Mononuclear cell (primary cell): ENCODE results near the gene ZDHHC7. TPM values are rescaled to one million over a fixed set of nuclear protein-coding genes. Genes with fewer than 3 reads are reported as not detected.
"Not testable (repeated sequence)": the region's sequence is repeated elsewhere in the genome, so short reads cannot be mapped to it uniquely, and the experiment has no call there.

Source experiments
- H3K27me3 ChIP-seq: 2 replicates; pipeline ENCODE4 v1.6.0; 2011; ENCODE audit warnings: low read length, control low read depth; ENCODE audit not compliant: insufficient read depth
- H3K4me1 ChIP-seq: 2 replicates; pipeline ENCODE4 v1.5.1; 2011; ENCODE audit warnings: mild to moderate bottlenecking, low read length, control low read depth; ENCODE audit not compliant: insufficient read depth
- H3K4me3 ChIP-seq: 2 replicates; pipeline ENCODE4 v1.5.1; 2011; ENCODE audit warnings: mild to moderate bottlenecking, low read length, moderate library complexity
- H3K9me3 ChIP-seq: 2 replicates; pipeline ENCODE4 v1.5.1; 2011; ENCODE audit warnings: low read depth, mild to moderate bottlenecking, control low read depth, low read length
- total RNA-seq: library from RNA; depleted of rRNA; stranded (reverse); fragments of >200 nt; gene quantifications from one replicate; pipeline ENCODE4 v1.2.3, GENCODE V29; 2012

ZDHHC7 gene, protein sequence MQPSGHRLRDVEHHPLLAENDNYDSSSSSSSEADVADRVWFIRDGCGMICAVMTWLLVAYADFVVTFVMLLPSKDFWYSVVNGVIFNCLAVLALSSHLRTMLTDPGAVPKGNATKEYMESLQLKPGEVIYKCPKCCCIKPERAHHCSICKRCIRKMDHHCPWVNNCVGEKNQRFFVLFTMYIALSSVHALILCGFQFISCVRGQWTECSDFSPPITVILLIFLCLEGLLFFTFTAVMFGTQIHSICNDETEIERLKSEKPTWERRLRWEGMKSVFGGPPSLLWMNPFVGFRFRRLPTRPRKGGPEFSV
- total RNA-seq, result 101 TPM

DNA sequence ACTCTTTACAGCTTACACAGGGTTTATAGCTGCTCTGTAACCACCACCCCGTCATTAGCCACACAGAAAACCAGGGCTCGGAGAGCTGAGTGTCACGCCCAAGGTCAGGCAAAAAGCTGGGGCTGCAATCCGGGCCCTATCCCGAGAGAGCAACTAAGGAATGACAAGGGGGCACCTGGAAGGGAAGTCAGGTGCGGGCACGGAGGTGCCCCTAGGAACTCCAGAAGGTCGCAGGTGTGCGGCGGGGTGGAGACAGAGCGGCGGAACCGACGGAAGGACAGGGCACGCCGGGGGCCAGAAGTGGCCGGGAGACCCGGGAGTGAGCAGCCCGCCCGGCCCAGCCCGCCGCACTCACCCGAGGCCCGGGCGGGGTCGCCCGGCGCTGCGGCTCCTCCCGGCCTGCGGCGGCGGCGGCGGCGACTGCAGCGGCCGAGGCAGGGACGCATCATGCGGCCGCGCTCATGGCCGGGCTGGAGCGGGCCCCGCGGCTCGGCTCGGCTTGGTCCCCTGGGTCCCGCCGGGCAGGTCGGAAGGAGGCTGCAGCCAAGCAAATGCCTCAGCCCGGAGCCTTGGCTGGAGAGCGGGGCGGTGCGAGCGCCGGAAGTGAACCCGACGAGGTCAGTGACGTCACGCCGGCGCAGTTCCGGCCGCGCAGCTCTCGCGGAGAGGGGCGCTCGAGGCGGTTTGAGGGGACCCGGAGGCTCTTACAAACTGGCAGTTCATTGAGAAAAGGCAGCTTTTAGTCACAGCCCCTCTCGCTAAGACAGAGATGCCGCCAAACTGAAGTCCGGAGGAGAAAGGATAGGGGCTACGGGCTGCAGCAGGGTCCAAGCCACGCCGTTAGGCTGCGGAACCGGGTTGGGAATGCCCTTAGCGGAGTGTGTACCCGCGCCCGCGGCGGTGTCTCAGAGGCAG lies at the start of gene ZDHHC7:
ZDHHC7 (minus strand) TSS at position 605 of the 915 bp plus-strand sequence. CDS start 20,917 bp downstream, outside the sequence.
- peak within 1 kb of the TSS; percentile 89 for H3K4me3 ChIP-seq
- H3K9me3 ChIP-seq, result no peaks in the 10 kb centered on the region
- peaks cover 87% of the 10 kb centered on the region for H3K4me1 ChIP-seq
- H3K27me3 ChIP-seq, result no peaks in the 10 kb centered on the region

DNA sequence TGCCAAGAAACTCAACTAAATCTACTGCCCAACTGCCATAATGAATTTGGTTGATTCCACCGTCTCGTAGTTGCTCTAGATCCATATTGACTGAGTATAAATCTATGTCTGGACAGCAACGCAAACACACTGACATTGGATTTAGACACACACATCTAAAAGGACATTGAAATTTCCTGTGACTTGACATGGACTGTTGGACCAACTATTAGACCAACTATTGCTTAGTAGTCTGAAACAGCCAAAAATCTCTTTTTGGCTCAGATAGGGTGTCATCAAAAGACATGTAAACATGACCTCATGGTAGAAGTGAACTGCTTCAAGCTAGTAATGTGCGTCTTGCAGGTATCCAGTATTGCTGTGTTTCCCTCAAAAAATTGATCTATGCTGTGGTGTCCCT lies 47.6 kb upstream of the ZDHHC7 start:
- Histone ChIP-seq H3K4me1 (peaks cover 85% of the 10 kb centered on the region), H3K27me3 (no peaks in the 10 kb centered on the region), H3K4me3 (no peak overlapping the region), H3K9me3 (no peaks in the 10 kb centered on the region)

DNA sequence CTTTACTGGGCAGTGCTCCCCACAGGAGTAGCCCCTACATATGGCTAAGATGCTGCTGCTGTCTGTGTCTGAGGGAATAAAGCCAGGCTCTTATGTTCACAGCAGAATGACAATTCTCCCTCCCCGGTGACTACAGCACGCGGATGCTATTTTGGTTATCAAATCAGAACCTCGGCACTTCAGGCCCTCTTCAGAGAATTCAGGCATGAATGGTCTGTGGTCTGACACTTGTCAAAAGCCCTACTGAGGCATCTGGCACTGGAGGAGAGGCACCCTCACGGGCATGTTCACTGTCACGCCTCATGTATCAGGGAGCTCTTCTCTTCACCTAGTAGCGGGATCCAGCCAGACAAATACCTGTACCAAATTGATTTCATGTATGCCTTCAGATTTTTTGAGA lies 46.6 kb upstream of the ZDHHC7 start:
- no peaks in the 10 kb centered on the region for H3K9me3 ChIP-seq
- H3K27me3 ChIP-seq, result no peaks in the 10 kb centered on the region
- peaks cover 81% of the 10 kb centered on the region for H3K4me1 ChIP-seq
- no peak overlapping the region for H3K4me3 ChIP-seq

DNA sequence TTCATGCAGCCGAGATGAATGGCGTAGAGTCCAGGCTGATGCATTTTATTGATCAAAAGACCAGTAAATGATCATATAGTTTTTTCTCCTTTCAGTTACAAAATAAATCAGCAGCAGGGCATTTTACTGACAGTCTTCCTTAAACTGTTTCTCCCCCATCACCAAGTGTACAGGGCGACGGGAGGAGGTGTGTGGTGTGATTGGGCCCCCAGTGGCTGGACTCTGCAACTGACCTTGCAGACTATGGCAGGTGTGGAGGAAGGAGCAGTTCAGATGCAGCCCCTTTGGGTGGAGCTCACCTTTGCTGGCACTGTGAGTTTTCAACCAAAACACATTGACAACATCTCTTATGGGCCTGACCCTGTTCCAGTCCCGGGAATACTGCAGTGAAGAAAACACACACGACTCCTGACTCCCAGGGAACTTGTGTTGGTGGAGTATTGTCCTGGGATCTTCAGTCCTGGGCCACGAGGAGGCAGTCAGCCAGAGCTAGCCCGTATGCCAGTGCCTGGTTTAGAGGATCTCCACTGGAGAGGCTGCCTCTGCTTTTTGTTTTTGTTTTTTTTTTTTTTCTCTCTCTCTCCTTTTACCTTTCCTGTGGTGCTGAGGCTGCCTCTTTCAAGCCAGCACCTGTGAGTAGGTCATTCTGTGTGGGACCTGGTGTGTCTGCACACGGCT lies 46.0 kb upstream of the ZDHHC7 start:
- Histone ChIP-seq H3K4me1 (peaks cover 75% of the 10 kb centered on the region), H3K4me3 (no peak overlapping the region), H3K9me3 (no peaks in the 10 kb centered on the region), H3K27me3 (no peaks in the 10 kb centered on the region)

DNA sequence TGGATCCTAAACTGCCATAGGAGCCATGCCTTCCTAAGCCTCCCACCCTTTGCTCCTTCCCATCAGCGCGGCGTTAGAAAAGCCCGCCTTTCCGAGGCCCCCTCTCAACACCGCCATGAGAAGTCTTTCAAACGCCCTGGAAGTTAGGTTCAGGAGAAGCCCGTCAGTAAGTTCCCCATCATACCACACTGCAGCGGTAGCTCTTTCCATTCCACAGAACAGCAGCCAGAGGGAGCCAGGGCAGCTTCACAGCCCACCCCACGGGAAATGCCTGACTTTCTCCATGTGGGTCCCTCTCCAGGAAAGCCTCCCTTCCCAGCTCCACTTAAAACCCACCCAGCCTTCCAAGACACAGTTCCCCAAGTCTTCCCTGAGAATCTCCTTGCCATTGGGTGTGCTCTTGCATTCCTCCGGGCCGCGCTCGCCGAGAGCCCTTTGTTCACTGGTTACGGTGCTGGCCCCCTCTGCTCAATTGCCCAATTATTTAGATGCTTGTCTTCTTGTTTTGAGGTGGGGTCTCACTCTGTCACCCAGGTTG lies 44.9 kb upstream of the ZDHHC7 start:
- H3K4me1 ChIP-seq, result peaks cover 66% of the 10 kb centered on the region
- H3K27me3 ChIP-seq, result no peaks in the 10 kb centered on the region
- H3K9me3 ChIP-seq, result no peaks in the 10 kb centered on the region
- H3K4me3 ChIP-seq, result no peak overlapping the region

DNA sequence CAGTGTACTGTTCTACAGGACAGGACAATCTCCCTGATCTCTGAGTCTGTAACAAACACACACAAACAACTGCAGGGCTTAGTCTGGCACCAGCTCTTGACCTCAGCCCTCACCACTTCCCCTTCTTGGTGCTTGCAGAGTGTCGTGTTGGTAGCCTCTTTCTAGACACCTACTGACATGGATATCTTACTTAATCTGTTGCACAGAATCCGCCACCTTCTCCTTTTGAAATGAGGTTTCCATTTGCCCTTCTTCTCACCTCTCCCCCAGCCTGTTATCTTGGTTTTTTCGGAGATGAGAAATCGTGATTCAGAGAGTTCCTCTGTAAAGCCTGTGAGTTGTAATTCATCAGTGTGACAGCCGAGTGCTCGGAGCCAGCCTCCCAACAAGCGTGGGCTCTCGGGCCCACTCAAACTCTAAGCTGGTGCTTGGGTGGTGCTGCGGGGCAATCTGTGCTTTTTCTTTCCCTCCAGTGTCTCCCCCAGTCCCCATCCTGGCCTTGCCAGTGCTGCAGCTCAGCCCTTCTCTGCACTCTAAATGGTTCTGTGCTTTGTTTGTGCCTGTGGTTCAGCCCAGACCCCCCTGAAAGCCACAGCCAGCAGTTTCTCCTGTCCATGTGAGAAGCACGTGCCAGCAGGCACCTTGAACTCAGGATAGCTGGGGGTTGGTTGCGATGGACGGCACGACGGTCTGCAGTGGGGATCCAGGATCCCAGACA lies 44.3 kb upstream of the ZDHHC7 start:
- H3K9me3 ChIP-seq, result no peaks in the 10 kb centered on the region
- no peak overlapping the region for H3K4me3 ChIP-seq
- H3K4me1 ChIP-seq, result peaks cover 66% of the 10 kb centered on the region
- H3K27me3 ChIP-seq, result no peaks in the 10 kb centered on the region

DNA sequence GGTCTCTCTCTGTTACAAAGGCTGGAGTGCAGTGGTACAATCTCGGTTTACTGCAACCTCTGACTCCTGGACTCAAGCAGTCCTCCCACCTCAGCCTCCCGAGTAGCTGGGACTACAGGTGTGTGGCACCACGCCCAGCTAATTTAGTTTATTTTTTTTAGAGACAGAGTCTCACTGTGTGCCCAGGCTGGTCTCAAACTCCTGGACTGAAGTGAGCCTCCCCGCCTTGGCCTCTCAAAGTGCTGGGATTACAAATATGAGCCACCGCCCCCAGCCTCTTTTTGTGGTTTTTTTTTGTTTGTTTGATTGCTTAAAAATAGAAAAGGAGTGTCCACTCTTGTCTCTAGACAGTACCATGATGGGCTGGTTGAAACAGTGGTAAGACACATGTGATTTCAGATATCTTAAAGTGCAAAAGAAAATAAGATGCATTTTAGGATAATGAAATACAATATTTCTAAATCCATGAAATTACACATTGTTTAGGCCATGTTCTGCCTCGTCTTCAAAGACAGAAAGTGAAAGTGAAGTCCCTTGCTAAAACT lies 43.7 kb upstream of the ZDHHC7 start:
- Histone ChIP-seq H3K27me3 (no peaks in the 10 kb centered on the region), H3K9me3 (no peaks in the 10 kb centered on the region), H3K4me1 (peaks cover 68% of the 10 kb centered on the region), H3K4me3 (no peak overlapping the region)

DNA sequence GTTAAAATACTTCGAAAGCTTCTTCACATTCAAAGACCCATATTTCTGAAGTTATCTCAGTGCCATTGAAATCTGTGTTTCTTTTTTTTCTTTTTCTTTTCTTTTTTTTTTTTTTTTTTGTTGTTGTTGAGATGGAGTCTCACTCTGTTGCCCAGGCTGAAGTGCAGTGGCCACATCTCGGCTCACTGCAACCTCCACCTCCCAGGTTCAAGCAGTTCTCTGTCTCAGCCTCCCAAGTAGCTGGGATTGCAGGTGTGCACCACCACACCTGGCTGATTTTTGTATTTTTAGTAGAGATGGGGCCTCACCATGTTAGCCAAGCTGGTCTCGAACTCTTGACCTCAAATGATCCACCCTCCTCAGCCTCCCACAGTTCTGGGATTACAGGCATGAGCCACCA lies 43.0 kb upstream of the ZDHHC7 start:
- H3K4me1 ChIP-seq, result peaks cover 70% of the 10 kb centered on the region
- H3K9me3 ChIP-seq, H3K27me3 ChIP-seq, H3K4me3 ChIP-seq: not testable (repeated sequence)

DNA sequence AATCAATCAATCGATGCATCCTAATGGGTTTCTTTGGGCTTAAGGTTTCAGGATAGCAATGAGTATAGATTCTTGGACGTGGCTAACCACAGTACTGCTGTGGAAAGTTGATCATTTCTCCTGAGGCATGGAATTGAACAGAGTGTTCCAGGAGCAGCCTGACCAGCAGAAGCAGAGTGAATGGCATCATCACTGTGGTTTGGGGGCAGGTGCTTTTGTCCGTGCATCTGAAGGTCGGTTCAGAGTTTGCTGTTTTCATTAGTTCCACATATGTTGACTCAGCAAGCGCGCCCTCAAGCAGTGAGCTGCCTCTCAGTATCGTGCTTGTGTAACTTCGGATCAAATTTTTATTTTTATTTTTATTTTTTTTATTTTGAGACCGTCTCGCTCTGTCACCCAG lies 41.2 kb upstream of the ZDHHC7 start:
- Histone ChIP-seq H3K9me3 (no peaks in the 10 kb centered on the region), H3K27me3 (no peaks in the 10 kb centered on the region), H3K4me1 (peaks cover 74% of the 10 kb centered on the region), H3K4me3 (no peak overlapping the region)

DNA sequence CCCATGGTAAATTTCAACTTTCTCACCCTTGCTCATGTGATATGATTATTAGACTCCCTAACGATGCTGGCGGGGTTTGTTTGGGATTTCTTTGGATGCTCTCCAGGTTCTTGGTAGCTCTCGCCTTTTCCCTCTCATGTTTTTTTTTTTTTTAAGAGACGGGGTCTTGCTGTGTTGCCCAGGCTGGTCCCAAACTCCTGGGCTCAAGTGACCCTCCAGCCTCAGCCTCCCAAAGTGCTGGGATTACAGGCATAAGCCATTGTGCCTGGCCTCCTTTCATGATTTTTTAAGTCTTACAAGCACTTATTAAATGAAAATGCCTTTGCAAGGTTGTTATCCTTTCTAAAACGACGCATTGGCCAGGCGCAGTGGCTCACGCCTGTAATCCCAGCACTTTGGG lies 40.3 kb upstream of the ZDHHC7 start:
- no peak overlapping the region for H3K4me3 ChIP-seq
- H3K4me1 ChIP-seq, result peaks cover 74% of the 10 kb centered on the region
- H3K27me3 ChIP-seq, result no peaks in the 10 kb centered on the region
- H3K9me3 ChIP-seq, result no peaks in the 10 kb centered on the region

DNA sequence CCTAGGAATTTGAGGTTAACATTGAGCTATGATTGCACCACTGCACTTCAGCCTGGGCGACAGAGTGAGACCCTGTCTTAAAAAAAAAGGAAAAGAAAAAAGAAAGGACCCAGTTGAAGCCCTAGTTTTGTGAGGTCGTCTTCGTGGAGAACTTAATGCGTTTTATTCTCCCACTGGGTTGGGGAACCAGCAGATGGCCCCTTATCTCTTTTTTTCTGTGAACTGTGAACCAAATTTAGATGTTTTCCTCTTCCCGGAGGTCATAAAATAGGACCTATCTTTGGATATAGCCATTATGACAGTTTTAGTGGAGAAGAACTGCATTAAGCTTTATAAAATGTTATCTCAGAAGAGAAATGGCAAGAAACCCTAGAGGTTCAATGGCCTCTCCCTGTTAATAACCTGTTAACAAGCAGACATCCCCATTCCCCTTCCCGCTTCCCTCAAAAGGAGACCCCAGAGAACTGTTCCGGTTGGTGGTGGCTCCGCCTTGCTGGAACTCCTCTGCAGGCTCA lies 39.8 kb upstream of the ZDHHC7 start:
- Histone ChIP-seq H3K4me1 (peaks cover 74% of the 10 kb centered on the region), H3K27me3 (no peaks in the 10 kb centered on the region), H3K9me3 (no peaks in the 10 kb centered on the region), H3K4me3 (no peak overlapping the region)

DNA sequence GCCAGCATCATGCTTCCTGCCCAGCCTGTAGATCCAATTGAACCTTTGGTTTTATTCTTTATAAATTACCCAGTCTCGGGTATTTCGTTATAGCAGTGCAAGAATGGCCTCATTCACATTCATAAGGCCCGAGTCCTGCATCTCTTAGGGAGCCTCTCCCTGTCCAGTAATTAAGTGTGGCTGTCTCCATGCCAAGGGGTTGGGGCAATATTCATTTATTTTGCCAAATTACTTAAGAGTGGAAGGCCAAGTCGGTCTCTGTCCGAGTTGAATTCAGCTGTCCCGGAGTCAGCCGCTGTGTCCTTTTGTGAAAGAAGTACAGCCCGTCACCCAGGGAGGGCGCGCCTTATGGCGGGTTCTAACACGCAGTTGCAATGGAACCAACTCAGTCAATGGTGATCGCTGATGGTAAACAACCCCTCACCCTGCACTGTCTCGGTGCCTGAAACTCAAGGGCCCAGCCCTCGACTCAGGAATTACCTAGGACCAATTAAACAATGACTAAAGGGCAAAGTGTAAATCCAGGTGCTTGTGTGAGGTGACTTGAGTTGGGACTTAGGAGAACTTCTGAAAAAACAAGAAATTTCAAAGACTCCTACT lies 38.5 kb upstream of the ZDHHC7 start:
- no peak overlapping the region for H3K4me3 ChIP-seq
- H3K4me1 ChIP-seq, result peaks cover 68% of the 10 kb centered on the region
- no peaks in the 10 kb centered on the region for H3K9me3 ChIP-seq
- H3K27me3 ChIP-seq, result no peaks in the 10 kb centered on the region

DNA sequence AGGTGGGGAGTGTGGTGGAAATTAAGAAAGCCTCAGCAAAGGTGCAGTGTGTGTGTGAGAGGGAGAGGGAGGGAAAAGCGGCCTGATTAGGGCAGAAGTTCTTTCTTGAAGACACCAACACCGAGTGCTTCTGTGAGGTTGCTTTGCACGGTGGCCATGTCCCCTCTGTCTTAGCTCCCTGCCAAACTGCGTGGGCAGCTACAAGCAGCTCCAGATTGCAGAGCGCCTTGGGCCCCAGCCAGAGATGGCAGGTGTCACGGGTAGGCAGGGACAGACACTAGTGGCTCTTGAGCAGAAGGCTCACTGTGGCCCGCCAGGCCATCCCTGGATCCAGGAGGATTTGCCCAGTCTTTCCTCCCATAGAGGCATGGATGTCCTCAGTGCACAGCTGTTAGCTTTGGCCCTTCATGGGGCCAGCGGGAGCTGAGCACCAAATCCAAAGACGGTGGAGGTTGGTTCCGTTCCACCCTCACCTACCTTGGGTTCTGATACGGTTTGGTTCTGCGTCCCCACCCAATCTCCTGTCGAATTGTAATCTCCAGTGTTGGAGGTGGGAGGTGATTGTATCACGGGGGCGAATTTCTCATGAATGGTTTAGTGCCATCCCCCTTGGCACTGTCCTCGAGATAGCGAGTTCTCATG lies 37.7 kb upstream of the ZDHHC7 start:
- Histone ChIP-seq H3K9me3 (no peaks in the 10 kb centered on the region), H3K27me3 (no peaks in the 10 kb centered on the region), H3K4me1 (peaks cover 61% of the 10 kb centered on the region), H3K4me3 (no peak overlapping the region)
